ENCODE data around the gene NXPH2.

The NXPH2 gene

DNA sequence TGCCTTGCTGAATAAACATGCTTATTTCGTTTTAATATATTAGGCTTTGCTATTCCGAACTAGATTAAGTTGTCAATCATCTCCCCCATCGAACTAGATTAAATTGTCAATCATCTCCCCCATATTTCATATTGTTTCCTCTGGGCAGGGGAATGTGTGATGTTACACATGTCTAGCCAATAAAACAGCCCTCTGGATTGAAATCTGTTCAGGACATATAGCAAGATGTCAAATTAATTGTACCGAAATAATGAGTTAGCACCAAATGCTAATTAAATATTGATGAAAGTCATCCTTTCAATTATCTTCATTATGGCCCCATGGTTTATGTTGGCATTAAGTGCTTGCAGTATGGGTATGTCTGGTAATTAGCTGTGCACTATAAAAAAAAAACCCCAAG, 143.1 kb downstream of the NXPH2 start:
- DNase-seq (ENCODE audit: low spot score), result no peak

DNA sequence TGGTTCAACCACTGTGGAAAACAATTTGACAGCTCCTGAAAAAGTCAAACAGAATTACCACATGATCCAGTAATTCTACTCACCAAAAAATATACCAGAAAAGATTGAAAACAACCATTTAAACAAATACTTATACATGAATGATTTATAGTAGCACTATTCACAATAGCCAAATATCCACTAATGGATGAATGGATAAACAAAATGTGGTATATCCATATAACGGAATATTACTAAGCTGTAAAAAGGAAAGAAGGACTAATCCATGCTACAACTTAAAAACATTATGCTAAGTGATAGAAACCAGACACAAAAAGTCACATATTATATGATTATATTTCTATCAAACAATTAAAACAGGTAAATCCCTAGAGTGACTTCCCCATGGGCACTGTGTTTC, 147.1 kb downstream of the NXPH2 start:
- no peak for DNase-seq (ENCODE audit: low spot score)

DNA sequence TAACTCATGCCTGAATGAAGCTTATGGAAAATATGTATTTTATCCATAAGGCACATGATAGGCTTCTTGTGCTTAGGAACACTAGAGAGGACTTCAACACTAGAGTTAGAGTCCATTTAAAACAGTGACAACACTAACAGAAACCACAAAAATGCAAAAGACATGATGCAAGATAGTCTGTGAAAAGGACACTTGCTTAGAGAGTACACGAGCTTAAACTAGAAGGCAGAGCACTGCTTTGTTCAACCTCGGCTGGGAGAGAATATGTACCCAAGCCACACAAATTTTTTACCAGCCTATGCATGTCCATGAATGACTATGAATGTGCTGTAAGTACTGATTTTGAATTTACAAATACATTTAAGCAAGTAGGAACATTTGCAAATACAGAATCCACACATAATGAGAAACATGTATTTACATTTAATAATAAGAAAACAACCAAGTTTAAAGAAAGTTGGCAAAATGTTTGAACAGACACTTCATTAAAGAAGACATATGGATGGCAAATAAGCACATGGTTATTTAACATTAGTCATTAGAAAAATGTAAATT, 148.0 kb downstream of the NXPH2 start:
- DNase-seq (ENCODE audit: low spot score), result no peak

- no peak for DNase-seq (ENCODE audit: low spot score)
Measured at GRCh38 chr2:138630164-138630563, 150.0 kb downstream of the NXPH2 start.

DNA sequence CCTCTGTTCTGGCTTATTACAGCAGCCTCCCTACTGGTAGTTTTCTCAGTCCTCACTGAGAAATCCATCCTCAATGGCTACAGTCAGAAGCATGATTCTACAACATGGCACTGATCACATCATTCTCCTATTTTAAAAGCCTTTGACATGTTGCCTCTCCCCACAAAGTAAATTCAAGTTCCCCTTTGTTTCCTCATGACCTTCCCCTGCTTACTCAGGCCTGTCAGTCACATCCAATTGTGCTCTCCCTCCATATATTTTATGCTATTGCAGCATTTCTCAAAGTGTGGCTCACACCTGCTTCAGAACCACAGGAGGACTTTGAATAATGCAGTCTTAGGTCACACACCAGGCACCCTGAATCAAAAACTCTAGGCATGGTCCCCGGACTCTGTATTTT, 154.0 kb downstream of the NXPH2 start:
- DNase-seq (ENCODE audit: low spot score), result no peak

- no peak for DNase-seq (ENCODE audit: low spot score)
Measured at GRCh38 chr2:138622613-138623012, 157.6 kb downstream of the NXPH2 start.

- no peak for DNase-seq (ENCODE audit: low spot score)
Measured at GRCh38 chr2:138621139-138621538, 159.1 kb downstream of the NXPH2 start.

DNA sequence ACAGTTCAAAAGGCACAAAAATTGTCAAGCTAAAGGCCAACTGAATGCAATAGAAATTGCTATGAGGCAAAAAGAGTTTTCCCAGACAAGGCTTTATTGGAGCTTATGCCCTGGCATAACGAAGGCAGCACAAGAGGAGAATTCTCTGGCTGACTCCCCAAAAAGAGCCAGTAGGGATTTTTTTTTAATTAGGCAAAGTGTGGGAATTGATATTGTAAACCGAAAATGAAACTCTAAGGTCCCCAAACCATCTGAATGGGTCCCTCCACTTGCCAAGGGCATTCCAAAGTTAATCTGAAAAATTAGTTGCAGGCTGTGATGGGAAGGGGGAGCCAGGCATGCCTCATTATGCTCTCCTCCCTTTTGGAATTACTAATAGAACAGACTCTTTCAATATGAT, 159.8 kb downstream of the NXPH2 start:
- no peak for DNase-seq (ENCODE audit: low spot score)

Measured in activated CD4-positive, alpha-beta T cell treated with anti-CD3 and anti-CD28 coated beads, Interleukin-2, Interleukin-4, amounts not matched to agents 100 ng/mL and 50 ng/mL, durations not matched to agents 16 hours and 8 hours (primary cell).